ENCODE data around the gene MUC4.
"Not testable (repeated sequence)": the region's sequence is repeated elsewhere in the genome, so short reads cannot be mapped to it uniquely, and the experiment has no call there.

MUC4 gene

GRCh38 chr3:195760345-195761122 lies 51.2 kb downstream of the MUC4 start:
- no peak for DNase-seq

- DNase-seq = no peak
Observed at GRCh38 chr3:195758721-195759353, 52.9 kb downstream of the MUC4 start.

- no peak for DNase-seq
Observed at GRCh38 chr3:195757827-195758226, 53.9 kb downstream of the MUC4 start.

GRCh38 chr3:195757438-195757770 lies 54.3 kb downstream of the MUC4 start:
- no peak for DNase-seq

GRCh38 chr3:195755791-195756676 lies 55.7 kb downstream of the MUC4 start:
- no peak for DNase-seq

- DNase-seq = no peak
Observed at GRCh38 chr3:195755391-195755790, 56.3 kb downstream of the MUC4 start.

GRCh38 chr3:195754906-195755305 lies 56.8 kb downstream of the MUC4 start:
- no peak for DNase-seq

- no peak for DNase-seq
Observed at GRCh38 chr3:195754141-195754540, 57.6 kb downstream of the MUC4 start.

- no peak for DNase-seq
Observed at GRCh38 chr3:195753581-195753980, 58.1 kb downstream of the MUC4 start.

GRCh38 chr3:195752546-195753331 lies 59.0 kb downstream of the MUC4 start:
- DNase-seq = no peak

- no peak for DNase-seq
Observed at GRCh38 chr3:195752066-195752465, 59.7 kb downstream of the MUC4 start.

- no peak for DNase-seq
Observed at GRCh38 chr3:195751560-195751959, 60.2 kb downstream of the MUC4 start.

GRCh38 chr3:195750797-195751520 lies 60.8 kb downstream of the MUC4 start:
- no peak for DNase-seq

GRCh38 chr3:195749101-195749500 lies 62.6 kb downstream of the MUC4 start:
- not testable (repeated sequence) for DNase-seq

- no peak for DNase-seq
Observed at GRCh38 chr3:195748661-195749060, 63.1 kb downstream of the MUC4 start.

GRCh38 chr3:195746751-195747150 lies 65.0 kb downstream of the MUC4 start:
- DNase-seq = no peak

GRCh38 chr3:195746346-195746745 lies 65.4 kb downstream of the MUC4 start:
- DNase-seq = no peak

- DNase-seq = no peak
Observed at GRCh38 chr3:195744437-195744836, 67.3 kb downstream of the MUC4 start.

GRCh38 chr3:195739561-195740111 lies 72.1 kb downstream of the MUC4 start:
- no peak for DNase-seq

GRCh38 chr3:195738274-195739044 lies 73.3 kb downstream of the MUC4 start:
- DNase-seq = no peak

- not testable (repeated sequence) for DNase-seq
Observed at GRCh38 chr3:195737782-195738181, 73.9 kb downstream of the MUC4 start.
